HG02840 (cell line): ENCODE measurements around the gene SLTM.
"Not testable (repeated sequence)": the region's sequence is repeated elsewhere in the genome, so short reads cannot be mapped to it uniquely, and the experiment has no call there.

ENCODE experiments used
- ATAC-seq: cut with Tn5 transposase; IDR thresholded peaks from one replicate; pipeline ENCODE4 v1.9.1; 2021; ENCODE audit warnings: mild to moderate bottlenecking, moderate library complexity, moderate number of reproducible peaks; ENCODE audit not compliant: unreplicated experiment, low FRiP score

SLTM gene

GRCh38 chr15:58929891-58930416 is 3.5 kb downstream of the SLTM start:
- ATAC-seq, result no peak

- no peak for ATAC-seq
These were observed 6.7 kb downstream of the SLTM start for GRCh38 chr15:58926823-58927222.

GRCh38 chr15:58924327-58924726 is 9.2 kb downstream of the SLTM start:
- no peak for ATAC-seq

DNA sequence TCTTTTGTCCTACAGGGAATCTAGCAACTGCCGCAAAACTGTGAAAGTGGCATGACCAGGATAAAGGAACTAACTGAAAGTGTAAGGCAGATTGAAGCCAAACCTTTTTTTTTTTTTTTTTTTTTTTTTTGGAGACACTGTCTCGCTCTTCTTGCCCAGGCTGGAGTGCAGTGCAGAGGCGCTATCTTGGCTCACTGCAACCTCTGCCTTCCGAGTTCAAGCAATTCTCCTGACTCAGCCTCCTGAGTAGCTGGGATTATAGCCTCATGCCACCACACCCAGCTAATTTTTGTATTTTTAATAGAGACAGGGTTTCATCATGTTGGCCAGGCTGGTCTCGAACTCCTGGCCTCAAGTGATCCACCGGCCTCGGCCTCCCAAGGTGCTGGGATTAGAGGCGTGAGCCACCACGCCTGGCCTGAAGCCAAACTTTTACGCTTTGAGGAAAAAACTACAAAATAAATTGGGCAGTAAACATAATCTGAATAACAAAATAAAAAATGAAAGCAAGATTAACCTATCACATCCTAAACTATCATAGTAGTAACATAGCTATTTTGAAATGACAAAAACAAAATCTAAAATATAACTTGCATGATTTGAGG is 9.7 kb downstream of the SLTM start:
- ATAC-seq, result no peak

- ATAC-seq, result no peak
These were observed 10.2 kb downstream of the SLTM start for GRCh38 chr15:58923284-58923683.

DNA sequence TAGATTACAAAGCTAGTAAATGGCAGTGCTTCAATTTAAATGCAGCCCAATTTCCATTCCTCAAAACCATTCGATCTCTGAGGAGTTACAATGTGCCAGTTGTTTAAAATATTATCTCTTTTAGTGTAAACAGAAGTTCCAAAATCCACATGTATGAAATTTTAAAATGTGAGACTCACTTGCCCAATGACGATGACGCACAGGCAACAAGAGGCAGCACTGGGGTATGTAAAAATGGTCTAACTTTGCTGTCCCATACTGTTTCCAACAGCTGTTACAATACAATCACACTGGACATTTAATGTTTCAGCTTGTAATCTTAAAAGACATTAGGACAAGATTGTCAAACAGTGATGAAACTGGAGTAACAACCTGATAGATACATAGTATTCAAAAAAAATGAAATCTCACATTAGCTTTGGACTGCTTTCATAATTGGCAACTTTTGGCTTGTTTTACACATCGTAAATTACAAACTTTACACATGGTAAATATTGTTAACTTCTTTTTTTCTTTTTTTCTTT is 12.2 kb downstream of the SLTM start:
- ATAC-seq, result no peak

- not testable (repeated sequence) for ATAC-seq
These were observed 13.0 kb downstream of the SLTM start for GRCh38 chr15:58920447-58920846.

GRCh38 chr15:58919232-58919631 is 14.2 kb downstream of the SLTM start:
- no peak for ATAC-seq

DNA sequence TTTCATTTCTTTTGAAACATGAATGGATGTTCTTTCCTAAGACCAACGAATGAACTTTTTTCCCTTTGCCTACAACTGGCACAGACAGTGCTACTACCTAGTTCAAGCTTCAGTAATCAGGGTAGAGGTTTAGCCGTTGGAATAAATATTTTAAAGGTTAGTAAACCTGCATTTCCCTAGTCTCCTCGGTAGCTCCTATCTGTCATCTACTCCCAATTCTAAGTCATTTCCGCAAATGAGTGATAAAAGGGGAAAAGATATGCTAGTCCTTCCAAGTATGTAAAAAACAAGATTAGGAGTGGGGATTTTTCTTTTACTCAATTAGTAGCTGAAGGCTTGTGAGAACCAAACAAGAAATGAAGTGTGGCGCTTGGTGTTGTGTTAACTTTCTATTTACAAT is 15.2 kb downstream of the SLTM start:
- no peak for ATAC-seq

DNA sequence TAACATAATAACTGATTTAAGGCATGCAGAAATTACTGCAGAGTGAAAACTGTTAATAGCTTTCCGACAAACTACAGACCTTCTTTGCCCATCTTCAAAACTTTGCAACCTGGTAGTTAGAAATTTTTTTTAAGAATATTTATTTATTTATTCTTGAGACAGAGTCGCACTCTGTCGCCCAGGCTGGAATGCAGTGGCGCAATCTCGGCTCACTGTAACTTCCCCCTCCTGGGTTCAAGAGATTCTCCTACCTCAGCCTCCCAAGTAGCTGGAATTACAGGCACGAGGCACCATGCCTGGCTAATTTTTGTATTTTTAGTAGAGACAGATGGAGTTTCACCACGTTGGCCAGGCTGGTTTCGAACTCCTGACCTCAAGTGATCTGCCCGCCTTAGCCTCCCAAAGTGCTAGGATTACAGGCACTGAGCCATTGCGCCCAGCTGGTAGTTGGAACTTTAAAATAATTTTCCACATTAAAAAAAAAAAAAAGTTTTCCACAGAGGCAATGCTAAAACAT is 15.8 kb downstream of the SLTM start:
- ATAC-seq, result not testable (repeated sequence)

- no peak for ATAC-seq
These were observed 16.5 kb downstream of the SLTM start for GRCh38 chr15:58916962-58917361.

DNA sequence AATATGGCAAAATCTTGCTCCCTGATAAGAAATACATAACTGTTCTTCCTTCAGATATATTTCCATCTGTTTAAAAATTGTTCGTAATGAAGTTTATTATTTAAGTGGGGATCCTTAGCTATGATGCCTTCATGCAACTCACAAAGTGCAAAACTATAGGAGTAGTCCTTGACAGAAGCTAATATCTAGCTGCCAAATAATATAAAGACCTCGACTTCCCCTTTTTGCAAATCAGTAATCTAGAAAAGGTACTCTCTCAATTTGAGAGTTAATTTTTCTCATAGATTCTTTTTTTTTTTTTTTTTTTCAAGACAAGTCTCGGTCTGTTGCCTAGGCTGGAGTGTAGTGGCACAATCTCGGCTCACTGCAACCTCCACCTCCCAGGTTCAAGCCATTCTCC is 23.0 kb downstream of the SLTM start:
- no peak for ATAC-seq

DNA sequence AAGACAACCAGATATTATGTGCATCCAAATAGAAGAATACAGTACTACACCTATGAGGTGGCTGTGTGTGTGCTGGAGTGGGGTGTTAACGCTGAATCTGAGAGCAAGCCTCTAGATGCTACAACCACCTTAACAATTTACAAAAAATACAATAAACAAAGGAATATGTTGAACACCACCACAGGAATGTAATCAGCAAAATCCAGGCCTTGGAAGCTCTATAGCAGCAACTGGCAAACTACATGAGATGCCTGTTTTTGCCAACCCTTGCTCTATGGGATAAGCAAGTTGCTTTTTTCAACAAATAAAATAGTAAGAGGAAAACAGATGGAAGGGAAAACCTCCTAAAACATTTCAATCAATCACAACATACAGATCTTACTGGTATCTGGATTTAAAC is 23.9 kb downstream of the SLTM start:
- no peak for ATAC-seq

- no peak for ATAC-seq
These were observed 24.7 kb downstream of the SLTM start for GRCh38 chr15:58908550-58909309.

- no peak for ATAC-seq
These were observed 32.8 kb downstream of the SLTM start for GRCh38 chr15:58900631-58901030.

DNA sequence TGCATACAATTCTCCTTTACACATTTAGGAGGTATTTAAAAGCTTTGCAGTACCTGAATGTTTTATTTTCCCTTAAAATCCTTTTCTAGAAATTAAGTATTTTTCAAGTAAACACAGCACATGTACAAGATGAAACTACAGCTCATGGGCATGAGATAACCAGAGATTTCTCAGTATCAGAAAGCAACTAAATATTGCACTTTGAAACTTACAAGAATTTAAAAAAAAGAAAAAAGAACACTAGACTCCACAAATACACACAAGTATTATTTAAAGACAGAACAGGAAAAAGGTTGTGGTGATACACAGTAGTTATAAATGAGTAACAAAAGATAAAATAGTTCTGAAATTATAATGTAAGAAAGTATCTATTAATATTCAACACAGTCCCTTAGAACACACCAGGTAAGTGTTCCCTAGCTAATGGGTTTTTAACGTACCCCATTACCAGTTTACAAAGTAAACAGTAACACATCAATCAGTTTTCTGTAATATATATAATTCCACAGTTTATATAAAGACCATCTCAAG is 35.3 kb downstream of the SLTM start:
- no peak for ATAC-seq

DNA sequence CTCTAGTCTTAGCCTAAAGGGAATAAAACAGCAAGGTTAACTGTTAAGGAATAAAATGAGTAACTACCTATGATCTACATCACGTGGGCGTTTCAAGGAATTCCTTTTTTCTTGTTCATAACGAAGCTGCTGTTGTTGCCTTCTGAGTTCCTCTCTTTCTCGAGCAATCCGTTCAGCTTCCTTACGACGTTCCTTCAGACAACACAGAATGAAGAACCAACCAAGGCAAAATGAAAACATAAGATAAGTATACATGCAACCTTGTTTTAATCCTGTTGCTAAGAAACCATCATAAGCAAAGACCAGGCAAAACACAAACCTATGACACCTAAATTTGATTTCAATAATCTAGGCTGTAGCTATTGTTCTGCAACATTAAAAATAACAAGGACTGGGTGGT is 44.1 kb downstream of the SLTM start:
- no peak for ATAC-seq

DNA sequence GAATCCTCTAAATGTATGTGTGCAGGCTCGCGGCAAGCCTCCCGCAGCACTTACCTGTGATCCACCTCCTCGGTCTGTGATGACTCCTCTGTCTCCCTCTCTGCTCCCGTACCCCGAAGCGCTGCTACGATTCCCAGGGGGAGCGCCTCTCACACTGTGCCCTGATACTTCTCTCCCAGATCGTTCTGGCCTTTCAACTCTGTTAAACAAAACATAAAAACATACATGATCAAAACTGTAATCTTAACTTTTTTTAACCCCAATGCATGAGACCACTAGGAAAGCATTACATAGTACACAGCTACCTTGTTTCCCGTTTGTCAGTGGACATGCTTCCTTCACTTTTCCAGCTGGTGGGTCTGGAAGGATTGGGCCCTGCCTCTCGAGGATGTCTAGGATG is 46.6 kb downstream of the SLTM start:
- ATAC-seq, result no peak

GRCh38 chr15:58883926-58884325 is 49.6 kb downstream of the SLTM start:
- ATAC-seq, result not testable (repeated sequence)

- ATAC-seq, result no peak
These were observed 51.2 kb downstream of the SLTM start for GRCh38 chr15:58882243-58882642.

GRCh38 chr15:58880320-58880719 is 53.2 kb downstream of the SLTM start:
- no peak for ATAC-seq
